Natural killer cell (primary cell): Measurements from ENCODE around the gene CMTM4. TPM values are rescaled to one million over a fixed set of nuclear protein-coding genes. Genes with fewer than 3 reads are reported as not detected.
"Not testable (repeated sequence)": the region's sequence is repeated elsewhere in the genome, so short reads cannot be mapped to it uniquely, and the experiment has no call there.

Experiments
- ATAC-seq, 3 donors: fragments of 150-1000 bp in 2 of 3; fragments of 200-7000 bp in 1 of 3; cut with Tn5 transposase; 1 replicate in 1 of 3; 2 replicates in 2 of 3; pipeline ENCODE4 v1.10.0; 2021; ENCODE audit warnings: mild to moderate bottlenecking in 2 of 3, moderate library complexity in 2 of 3
- DNase-seq, 2 donors: peaks; one replicate each; pipeline versions ENCODE4 v3.0.0 to v3.0.0-alpha.2; 2013 to 2021; ENCODE audit warnings: mixed read lengths in 1 of 2
- H3K27ac ChIP-seq: one replicate; pipeline ENCODE4 v1.5.1; 2013; ENCODE audit warnings: mild to moderate bottlenecking, low read length
- H3K27me3 ChIP-seq: one replicate; pipeline ENCODE4 v1.6.1; 2013; ENCODE audit warnings: low read length; ENCODE audit not compliant: control insufficient read depth, insufficient read depth
- H3K36me3 ChIP-seq: one replicate; pipeline ENCODE4 v1.6.1; 2013; ENCODE audit warnings: low read length; ENCODE audit not compliant: control insufficient read depth, insufficient read depth
- H3K4me1 ChIP-seq: one replicate; pipeline ENCODE4 v1.6.1; 2013; ENCODE audit warnings: low read length; ENCODE audit not compliant: control insufficient read depth, insufficient read depth
- H3K4me3 ChIP-seq: one replicate; pipeline ENCODE4 v1.5.1; 2013; ENCODE audit warnings: low read length
- H3K9me3 ChIP-seq: one replicate; pipeline ENCODE4 v1.6.1; 2013; ENCODE audit warnings: low read length; ENCODE audit not compliant: control insufficient read depth, insufficient read depth
- H3K27ac Mint-ChIP-seq, 2 donors: one replicate each; pipeline ENCODE4 v1.8.0; 2022; ENCODE audit warnings: mild to moderate bottlenecking in 2 of 2, mixed read lengths in 2 of 2, moderate library complexity in 1 of 2
- H3K27me3 Mint-ChIP-seq, 2 donors: one replicate each; pipeline ENCODE4 v1.8.0; 2022; ENCODE audit warnings: low read depth in 2 of 2, mixed read lengths in 2 of 2
- H3K36me3 Mint-ChIP-seq: one replicate; pipeline ENCODE4 v1.8.0; 2022; ENCODE audit warnings: mixed read lengths
- H3K4me1 Mint-ChIP-seq, 2 donors: one replicate each; pipeline ENCODE4 v1.8.0; 2022; ENCODE audit warnings: mixed read lengths in 2 of 2
- H3K4me3 Mint-ChIP-seq: one replicate; pipeline ENCODE4 v1.8.0; 2022; ENCODE audit warnings: mild to moderate bottlenecking, moderate library complexity, mixed read lengths
- H3K9me3 Mint-ChIP-seq, 2 donors: one replicate each; pipeline ENCODE4 v1.8.0; 2022; ENCODE audit warnings: mixed read lengths in 2 of 2
- CTCF ChIP-seq: fragments of 200-600 bp; IDR thresholded peaks from one replicate; pipeline ENCODE4 v1.8.0; 2022; ENCODE audit warnings: antibody characterized with exemption
- WGBS: methylation state at CpG from one replicate; pipeline ENCODE4 v1.1.7; 2013; ENCODE audit warnings: missing lambda C conversion rate; ENCODE audit not compliant: insufficient coverage; 5-methylcytosine and 5-hydroxymethylcytosine counted together
- intact Hi-C: fragments of 100-400 bp; cut with micrococcal nuclease; formaldehyde crosslinking; loops from one replicate; pipeline ENCODE4 v1.14.2; 2022
- total RNA-seq, 4 donors: library from RNA; stranded (reverse); fragments of 120-200 nt in 1 of 4; gene quantifications; one replicate each; pipeline versions ENCODE4 v1.2.3 to v1.2.4, GENCODE V29; 2013 to 2022

Gene CMTM4
- total RNA-seq, 3 donors from 2014 or later (not counting 1 experiment from before 2014, with no cell fraction given) = 0.61 to 1.4 (median 0.85) TPM

- Mint-ChIP-seq H3K9me3 (no peaks in the 10 kb centered on the region), H3K27ac (no peak overlapping the region), H3K4me3 (no peak overlapping the region), H3K4me1 (no peaks in the 10 kb centered on the region), H3K27me3 (peaks cover 11 to 15% of the 10 kb centered on the region in 2 donors), H3K36me3 (no peaks in the 10 kb centered on the region)
- Histone ChIP-seq H3K27me3 (no peaks in the 10 kb centered on the region), H3K4me1 (no peaks in the 10 kb centered on the region), H3K9me3 (no peaks in the 10 kb centered on the region), H3K4me3 (no peak overlapping the region), H3K27ac (no peak overlapping the region), H3K36me3 (no peaks in the 10 kb centered on the region)
- ATAC-seq = no peak
- DNase-seq = no peak
- TF ChIP-seq CTCF = no peak
- WGBS = 76% methylated on average over 6 of the region's 6 CpGs
- intact Hi-C loops = no loop called here
Observed at GRCh38 chr16:66689282-66689681, 7.3 kb downstream of the CMTM4 start.

- 95% methylated on average over 9 of the region's 9 CpGs for WGBS
- Mint-ChIP-seq H3K27me3 (peaks cover 8 to 15% of the 10 kb centered on the region in 2 donors), H3K9me3 (no peaks in the 10 kb centered on the region), H3K36me3 (no peaks in the 10 kb centered on the region), H3K4me1 (no peaks in the 10 kb centered on the region), H3K27ac (no peak overlapping the region), H3K4me3 (no peak overlapping the region)
- no peak for TF ChIP-seq CTCF
- intact Hi-C loops = no loop called here
- no peak for ATAC-seq
- DNase-seq = no peak
- Histone ChIP-seq H3K27me3 (no peaks in the 10 kb centered on the region), H3K4me3 (no peak overlapping the region), H3K27ac (no peak overlapping the region), H3K36me3 (no peaks in the 10 kb centered on the region), H3K9me3 (no peaks in the 10 kb centered on the region), H3K4me1 (no peaks in the 10 kb centered on the region)
Observed at GRCh38 chr16:66687906-66688625, 8.5 kb downstream of the CMTM4 start.

GRCh38 chr16:66685501-66686115 lies 10.9 kb downstream of the CMTM4 start:
- H3K4me1 Mint-ChIP-seq, H3K9me3 ChIP-seq, H3K27me3 Mint-ChIP-seq, H3K36me3 Mint-ChIP-seq, H3K36me3 ChIP-seq, H3K27ac ChIP-seq, ATAC-seq, DNase-seq, H3K4me3 Mint-ChIP-seq, H3K27me3 ChIP-seq, H3K4me1 ChIP-seq, intact Hi-C loops, H3K4me3 ChIP-seq, H3K27ac Mint-ChIP-seq, H3K9me3 Mint-ChIP-seq: not testable (repeated sequence)
- WGBS = 92% methylated on average over 14 of the region's 14 CpGs

GRCh38 chr16:66682271-66682670 lies 14.3 kb downstream of the CMTM4 start:
- Mint-ChIP-seq H3K4me3 (no peak overlapping the region), H3K27ac (no peak overlapping the region), H3K36me3 (no peaks in the 10 kb centered on the region), H3K4me1 (no peaks in the 10 kb centered on the region), H3K27me3 (no peaks in the 10 kb centered on the region), H3K9me3 (no peaks in the 10 kb centered on the region)
- 60% methylated on average over 1 of the region's 1 CpG for WGBS
- no peaks in the 10 kb centered on the region for H3K36me3 ChIP-seq
- no peaks in the 10 kb centered on the region for H3K27me3 ChIP-seq
- no peaks in the 10 kb centered on the region for H3K4me1 ChIP-seq
- intact Hi-C loops = no loop called here
- H3K27ac ChIP-seq = no peak overlapping the region
- ATAC-seq = no peak
- H3K4me3 ChIP-seq = no peak overlapping the region
- no peaks in the 10 kb centered on the region for H3K9me3 ChIP-seq
- no peak for TF ChIP-seq CTCF
- no peak for DNase-seq
